HG02840 (cell line): Measurements from ENCODE around the gene CASZ1.

Experiments used
- ATAC-seq: cut with Tn5 transposase; IDR thresholded peaks from one replicate; pipeline ENCODE4 v1.9.1; 2021; ENCODE audit warnings: mild to moderate bottlenecking, moderate library complexity, moderate number of reproducible peaks; ENCODE audit not compliant: unreplicated experiment, low FRiP score

The CASZ1 gene

DNA sequence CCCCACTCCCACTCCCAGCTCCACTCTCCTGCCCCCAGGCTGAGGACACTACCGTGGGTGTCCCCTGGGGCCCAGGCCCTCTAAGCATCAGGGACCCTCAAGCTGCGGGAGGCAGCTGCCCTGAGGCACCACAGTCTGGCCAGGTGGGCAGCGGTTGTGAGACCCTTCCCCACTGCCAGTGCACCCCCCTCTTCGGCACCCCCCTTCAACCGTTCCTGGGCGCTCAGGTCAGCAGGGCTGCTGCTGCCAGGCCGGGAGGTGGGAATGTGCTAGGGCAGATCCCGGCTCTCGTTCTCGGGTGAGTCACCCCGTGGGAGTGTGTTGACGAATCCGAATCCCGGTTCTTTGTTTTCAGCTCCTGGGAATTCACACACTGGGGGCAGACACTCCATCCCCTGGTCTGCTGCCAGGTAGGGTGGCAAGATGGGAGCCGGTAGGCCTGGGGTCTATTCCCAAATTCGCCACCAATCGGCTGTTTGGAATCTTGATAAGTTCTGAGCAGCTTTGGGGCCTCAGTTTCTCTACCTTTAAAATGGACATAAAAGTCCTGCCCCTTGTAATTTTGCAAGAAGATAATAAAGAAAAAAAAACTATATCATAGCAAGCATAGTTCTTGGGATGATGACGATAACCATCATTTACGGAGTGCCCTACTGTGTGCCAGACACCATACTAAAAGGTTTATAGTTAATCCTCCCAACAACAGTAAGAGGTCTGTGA is 28.5 kb upstream of the CASZ1 start:
- ATAC-seq, result no peak

DNA sequence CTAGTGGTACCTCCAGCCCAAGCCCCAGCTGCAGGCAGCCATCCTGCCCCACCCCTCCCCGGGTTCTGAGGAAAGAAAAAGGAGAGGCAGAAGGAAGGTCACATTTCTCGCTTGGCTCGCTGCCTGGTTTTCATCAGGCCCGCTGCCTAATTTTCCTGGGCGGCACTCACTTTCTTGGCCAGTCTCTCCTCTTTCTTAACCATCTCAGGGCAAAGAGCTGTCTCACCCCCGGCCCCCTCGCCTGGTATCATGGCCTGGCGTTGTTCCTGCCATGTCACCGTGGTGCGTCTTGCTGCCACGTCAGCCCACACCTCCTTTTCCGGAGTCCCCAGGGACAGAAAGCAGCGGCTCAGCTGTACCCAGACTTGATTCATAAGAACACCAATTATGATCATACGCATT is 26.6 kb upstream of the CASZ1 start:
- no peak for ATAC-seq

DNA sequence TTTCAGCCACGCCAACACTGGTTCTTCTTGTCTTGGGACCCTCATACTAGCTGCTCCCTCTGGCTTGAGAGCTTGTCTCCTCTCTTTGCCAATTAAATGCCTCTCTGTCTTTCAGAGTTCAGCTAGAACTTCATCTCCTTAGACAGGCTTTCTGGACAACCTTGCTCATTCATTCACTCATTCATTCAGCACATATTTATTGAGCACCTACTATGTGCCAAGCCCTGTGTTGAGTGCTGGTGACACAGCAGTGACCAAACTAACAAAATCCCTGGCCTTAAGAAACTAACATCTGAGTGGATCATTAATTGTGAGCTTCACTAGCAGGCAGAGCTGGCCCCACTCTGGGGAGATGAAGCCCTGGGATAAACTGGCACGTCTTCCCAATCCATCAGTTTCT is 24.9 kb upstream of the CASZ1 start:
- ATAC-seq, result no peak

- ATAC-seq, result no peak
Observed at GRCh38 chr1:10820422-10820821, 24.0 kb upstream of the CASZ1 start.

- ATAC-seq, result no peak
Observed at GRCh38 chr1:10819198-10819901, 22.9 kb upstream of the CASZ1 start.

GRCh38 chr1:10818262-10819197 is 22.1 kb upstream of the CASZ1 start:
- ATAC-seq, result no peak

GRCh38 chr1:10816743-10817369 is 20.4 kb upstream of the CASZ1 start:
- no peak for ATAC-seq

DNA sequence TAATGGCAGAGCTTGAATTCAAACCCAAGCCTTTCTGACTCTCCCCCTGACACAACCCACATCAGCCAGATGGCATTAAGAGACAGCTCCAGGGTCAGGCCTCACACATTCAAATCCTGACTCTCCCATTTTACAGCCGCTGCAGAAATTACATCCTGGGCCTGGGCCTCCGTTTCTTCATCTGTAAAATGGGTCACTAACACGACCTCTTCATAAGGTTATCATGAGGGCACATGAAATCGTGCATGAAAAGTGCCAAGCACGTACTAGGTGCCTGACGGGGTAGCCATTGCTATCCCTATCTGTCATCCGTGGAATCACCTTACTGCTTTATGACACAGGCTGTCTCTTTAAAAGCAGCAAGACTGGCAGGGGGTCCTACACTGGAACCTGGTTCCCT is 19.8 kb upstream of the CASZ1 start:
- ATAC-seq, result no peak

GRCh38 chr1:10815858-10816195 is 19.4 kb upstream of the CASZ1 start:
- ATAC-seq, result no peak

- no peak for ATAC-seq
Observed at GRCh38 chr1:10814976-10815857, 18.8 kb upstream of the CASZ1 start.

GRCh38 chr1:10814312-10814711 is 17.9 kb upstream of the CASZ1 start:
- no peak for ATAC-seq

- no peak for ATAC-seq
Observed at GRCh38 chr1:10813799-10814198, 17.4 kb upstream of the CASZ1 start.

- ATAC-seq, result no peak
Observed at GRCh38 chr1:10812387-10812915, 16.0 kb upstream of the CASZ1 start.

DNA sequence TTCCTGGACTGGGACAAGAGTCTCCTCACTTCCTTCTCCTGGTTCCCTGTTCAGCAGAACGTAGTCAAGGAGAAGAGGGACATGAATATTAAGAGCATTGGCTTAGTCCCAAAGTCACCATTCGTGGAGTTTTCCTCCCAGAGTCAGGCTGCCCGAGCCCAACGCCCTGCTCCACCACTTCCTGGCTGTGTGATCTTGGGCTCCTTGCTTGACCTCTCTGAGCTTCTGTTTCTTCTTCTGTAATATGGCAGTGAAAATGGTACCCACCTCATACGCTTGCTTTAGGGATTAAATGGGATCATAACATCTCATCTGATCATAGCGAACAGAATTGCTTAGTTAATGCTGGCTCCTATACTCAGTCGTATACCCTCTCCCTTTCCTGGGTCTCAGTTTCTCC is 12.0 kb upstream of the CASZ1 start:
- ATAC-seq, result no peak

DNA sequence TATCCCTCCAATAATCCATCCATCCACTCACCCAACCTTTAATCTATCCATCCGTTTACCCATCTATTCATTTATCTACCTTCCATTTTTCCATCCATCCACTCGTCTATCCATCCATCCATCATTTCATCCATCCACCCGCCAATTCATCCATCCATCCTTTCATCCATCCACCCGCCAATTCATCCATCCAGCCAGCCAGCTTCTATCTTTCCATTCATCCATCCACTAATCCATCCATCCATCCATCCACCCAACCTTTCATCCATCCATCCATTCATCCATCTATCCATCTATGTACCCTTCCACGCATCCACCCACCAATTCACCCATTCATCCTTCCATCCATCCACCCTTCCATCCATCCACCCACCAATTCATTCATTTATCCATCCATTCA is 10.5 kb upstream of the CASZ1 start:
- ATAC-seq, result no peak

GRCh38 chr1:10803971-10804820 is 7.8 kb upstream of the CASZ1 start:
- no peak for ATAC-seq

DNA sequence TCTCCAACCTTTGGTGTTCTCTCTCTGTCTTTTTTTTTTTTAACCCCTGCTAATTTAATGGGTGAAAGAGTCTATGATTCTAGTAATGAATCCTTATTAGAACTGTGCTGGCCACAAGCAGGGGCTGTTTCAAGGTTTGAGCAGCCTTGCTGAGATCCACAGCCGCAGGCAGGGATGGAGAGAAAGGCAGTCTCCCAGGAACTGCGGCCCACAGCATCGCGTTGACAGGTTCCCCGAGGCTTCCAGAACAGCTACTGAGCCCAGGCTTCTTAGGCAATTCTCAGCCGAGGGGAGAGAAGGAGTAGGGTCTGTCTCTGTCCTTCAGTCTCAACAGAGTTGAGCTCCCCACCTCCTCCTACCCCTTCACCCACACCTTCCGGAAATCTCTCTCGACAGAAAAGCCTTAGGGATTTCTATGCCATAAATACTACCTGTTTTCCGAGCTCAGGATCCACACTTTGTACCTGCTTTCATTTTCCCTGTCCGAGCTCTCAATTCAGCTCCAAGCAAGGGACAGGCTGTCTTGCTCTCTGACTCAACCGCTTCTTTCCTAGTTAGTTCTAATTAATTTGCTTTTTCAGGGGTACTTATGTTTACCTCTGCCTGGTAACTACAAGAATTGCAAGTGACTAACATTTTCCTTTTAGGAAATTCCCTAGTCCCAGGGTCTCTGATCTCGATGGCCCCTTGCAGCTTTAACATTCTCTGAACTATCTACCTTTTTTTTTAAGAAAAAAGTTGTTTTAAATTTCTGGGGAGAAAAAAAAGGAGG is 6.7 kb upstream of the CASZ1 start:
- no peak for ATAC-seq

GRCh38 chr1:10800778-10801177 is 4.3 kb upstream of the CASZ1 start:
- ATAC-seq, result no peak
